GM08714 (cell line): ENCODE measurements around the gene CACNB4.

Source experiments
- H3K4me3 ChIP-seq: fragments of 200-500 bp; sonication (Bioruptor generic); 2 replicates; pipeline ENCODE4 v1.5.1; 2014; ENCODE audit warnings: mild to moderate bottlenecking, low read length, inconsistent platforms
- ZNF274 ChIP-seq: IDR thresholded peaks from 2 replicates; pipeline ENCODE4 v1.6.1; 2012; ENCODE audit warnings: mild to moderate bottlenecking, low read depth, low read length

CACNB4 gene

DNA sequence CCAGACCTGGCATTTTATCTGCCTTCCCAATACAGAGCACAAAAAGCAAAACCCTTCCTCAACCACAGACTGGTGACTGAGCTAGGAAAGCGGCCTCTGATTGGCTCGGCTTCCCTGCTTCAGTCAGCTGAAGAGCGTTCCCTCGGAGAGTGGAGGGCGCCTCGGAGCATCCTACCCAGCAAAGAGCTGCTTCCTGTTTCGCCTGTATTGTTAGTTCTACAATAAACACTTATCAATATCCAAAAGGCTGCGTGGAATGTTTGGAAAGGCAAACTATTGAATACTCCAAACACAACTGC is 125.0 kb downstream of the CACNB4 start:
- TF ChIP-seq ZNF274 = no peak
- H3K4me3 ChIP-seq = no peak overlapping the region

GRCh38 chr2:151973013-151973900 is 125.6 kb downstream of the CACNB4 start:
- no peak for TF ChIP-seq ZNF274
- H3K4me3 ChIP-seq = no peak overlapping the region

GRCh38 chr2:151972241-151973012 is 126.4 kb downstream of the CACNB4 start:
- no peak for TF ChIP-seq ZNF274
- H3K4me3 ChIP-seq = no peak overlapping the region

- H3K4me3 ChIP-seq = no peak overlapping the region
- no peak for TF ChIP-seq ZNF274
Measured at GRCh38 chr2:151971301-151972051, 127.4 kb downstream of the CACNB4 start.

- no peak for TF ChIP-seq ZNF274
- no peak overlapping the region for H3K4me3 ChIP-seq
Measured at GRCh38 chr2:151968770-151969470, 129.9 kb downstream of the CACNB4 start.

DNA sequence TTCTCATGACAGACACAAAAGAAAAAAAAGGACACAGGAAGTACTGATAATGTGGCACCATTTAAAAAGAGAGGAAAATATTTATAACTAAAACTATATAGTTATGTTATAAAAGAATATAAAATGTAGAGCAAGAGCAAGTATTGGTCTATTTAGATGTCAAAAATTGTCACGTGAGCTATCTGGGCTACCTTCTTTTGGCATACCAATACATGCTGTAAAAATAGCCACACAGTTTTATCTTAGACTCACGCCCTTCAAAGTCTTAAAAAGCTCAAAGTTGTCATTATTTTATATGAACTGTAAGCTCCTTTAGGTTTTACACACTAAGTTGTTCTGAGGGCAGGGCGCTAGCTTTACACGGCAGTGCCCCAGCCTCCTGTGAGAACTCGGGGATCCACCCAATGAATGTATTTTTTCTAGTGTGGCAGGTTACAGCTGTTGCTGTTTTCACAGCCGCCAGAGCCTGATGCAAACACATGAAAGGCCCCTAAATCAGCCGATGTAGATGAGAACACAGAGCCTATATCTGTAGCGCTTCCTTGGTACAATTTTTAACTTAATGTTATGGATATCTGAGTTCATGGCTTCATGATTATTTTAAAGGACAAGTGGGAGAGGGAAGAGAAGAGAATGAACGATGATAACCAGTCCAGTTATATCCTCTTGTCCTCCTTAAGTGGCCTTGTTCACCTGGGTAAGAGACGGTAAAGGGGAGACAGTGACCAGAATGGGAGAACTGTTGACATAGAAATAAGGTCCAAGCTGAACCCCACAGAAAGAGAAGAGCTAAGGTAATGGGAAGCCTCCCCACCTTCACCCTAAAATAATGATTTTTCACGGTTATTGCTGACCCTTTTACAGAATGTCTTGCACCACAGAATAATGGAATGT is 130.8 kb downstream of the CACNB4 start:
- H3K4me3 ChIP-seq = no peak overlapping the region
- no peak for TF ChIP-seq ZNF274

- no peak for TF ChIP-seq ZNF274
- no peak overlapping the region for H3K4me3 ChIP-seq
Measured at GRCh38 chr2:151965884-151966283, 133.0 kb downstream of the CACNB4 start.

DNA sequence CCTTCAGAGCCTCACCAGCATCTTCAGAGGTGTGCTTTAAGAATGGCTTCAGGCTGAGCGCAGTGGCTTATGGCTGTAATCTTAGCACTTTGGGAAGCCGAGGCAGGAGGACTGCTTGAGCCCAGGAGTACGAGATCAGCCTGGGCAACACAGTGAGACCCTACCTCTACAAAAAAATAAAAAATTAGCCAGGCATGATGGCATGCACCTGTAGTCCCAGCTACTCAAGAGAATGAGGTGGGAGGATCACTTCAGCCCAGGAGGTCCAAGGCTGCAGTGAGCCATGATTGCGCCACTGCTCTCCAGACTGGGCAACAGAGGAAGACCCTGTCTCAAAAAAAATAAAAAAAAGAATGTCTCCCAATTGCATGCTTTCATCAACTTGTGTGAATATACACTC is 137.3 kb downstream of the CACNB4 start:
- no peak overlapping the region for H3K4me3 ChIP-seq
- TF ChIP-seq ZNF274 = no peak

- no peak overlapping the region for H3K4me3 ChIP-seq
- TF ChIP-seq ZNF274 = no peak
Measured at GRCh38 chr2:151959238-151959637, 139.6 kb downstream of the CACNB4 start.

GRCh38 chr2:151953467-151953866 is 145.4 kb downstream of the CACNB4 start:
- H3K4me3 ChIP-seq = no peak overlapping the region
- no peak for TF ChIP-seq ZNF274

DNA sequence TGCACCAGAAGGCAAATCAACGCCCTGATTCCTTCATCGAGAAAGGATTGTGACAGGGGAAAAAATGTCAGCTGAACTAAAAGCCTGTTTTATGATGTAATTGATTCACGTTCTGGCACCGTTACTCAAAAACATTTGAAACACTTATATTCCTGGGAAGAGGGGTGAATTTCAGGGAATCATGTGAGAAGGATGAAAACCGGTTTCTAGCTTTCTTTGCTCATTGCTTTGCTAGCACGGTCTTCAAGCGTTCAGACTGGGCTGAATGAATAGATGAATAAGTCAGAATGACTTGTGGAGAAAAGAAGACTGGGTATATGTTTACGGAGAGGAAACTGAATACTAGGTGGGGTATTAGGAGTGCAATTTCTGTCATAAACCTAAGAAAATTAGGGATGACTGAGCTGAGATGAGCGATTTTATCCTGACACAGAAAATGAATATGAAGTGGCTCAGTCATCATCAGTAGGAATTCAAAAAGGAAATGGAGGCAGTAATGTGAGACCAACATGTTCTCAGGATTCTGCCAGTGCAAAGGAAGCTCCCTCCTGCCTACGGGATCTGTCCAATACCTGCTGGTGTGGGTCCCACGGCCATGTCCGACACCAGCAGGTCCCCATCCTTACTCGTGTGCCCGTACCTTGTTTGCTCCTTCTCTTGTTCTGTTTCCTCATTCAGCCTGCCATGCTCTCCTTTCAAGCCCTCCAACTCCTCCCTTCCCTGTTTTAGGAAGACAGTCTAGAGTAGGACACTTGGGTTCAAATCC is 146.0 kb downstream of the CACNB4 start:
- H3K4me3 ChIP-seq = no peak overlapping the region
- no peak for TF ChIP-seq ZNF274

DNA sequence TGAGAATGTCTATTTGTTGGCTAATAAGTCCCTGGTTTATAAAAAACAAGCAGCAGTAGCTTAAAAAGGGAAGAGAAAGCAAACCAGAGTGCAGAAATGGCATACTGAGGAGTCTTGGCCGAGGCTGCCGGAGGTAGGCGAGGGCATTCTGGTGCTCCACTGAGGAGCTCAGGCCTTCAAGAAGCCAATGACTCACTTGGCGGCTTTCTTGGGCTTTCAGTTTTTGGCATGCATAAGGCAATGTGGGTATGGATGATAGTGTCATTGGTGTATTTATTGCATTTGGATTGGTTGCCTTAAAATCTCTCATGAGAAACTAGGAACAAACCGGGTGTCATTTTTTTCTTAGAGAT is 151.1 kb downstream of the CACNB4 start:
- no peak for TF ChIP-seq ZNF274
- no peak overlapping the region; the same call in 1 of the 2 replicates for H3K4me3 ChIP-seq
